Chondrocyte (in vitro differentiated cells): ENCODE measurements around the gene DPP3. TPM values are rescaled to one million over a fixed set of nuclear protein-coding genes. Genes with fewer than 3 reads are reported as not detected.
"Not testable (repeated sequence)": the region's sequence is repeated elsewhere in the genome, so short reads cannot be mapped to it uniquely, and the experiment has no call there.

ENCODE experiments used
- DNase-seq: peaks from one replicate; pipeline ENCODE4 v3.0.0; 2021; ENCODE audit warnings: mixed read lengths, low spot score
- H3K27ac Mint-ChIP-seq: one replicate; pipeline ENCODE4 v1.8.0; 2021; ENCODE audit warnings: mild to moderate bottlenecking, moderate library complexity, mixed read lengths; ENCODE audit not compliant: unreplicated experiment
- H3K27me3 Mint-ChIP-seq: 2 replicates; pipeline ENCODE4 v1.8.0; 2021; ENCODE audit warnings: low read depth, mixed read lengths
- H3K36me3 Mint-ChIP-seq: 2 replicates; pipeline ENCODE4 v1.8.0; 2021; ENCODE audit warnings: low read depth, mixed read lengths
- H3K4me1 Mint-ChIP-seq: 2 replicates; pipeline ENCODE4 v1.8.0; 2021; ENCODE audit warnings: low read depth, mild to moderate bottlenecking, mixed read lengths
- H3K4me3 Mint-ChIP-seq: one replicate; pipeline ENCODE4 v1.8.0; 2021; ENCODE audit warnings: mild to moderate bottlenecking, moderate library complexity, mixed read lengths; ENCODE audit not compliant: unreplicated experiment
- H3K9me3 Mint-ChIP-seq: 2 replicates; pipeline ENCODE4 v1.8.0; 2021; ENCODE audit warnings: low read depth, mixed read lengths
- CTCF ChIP-seq: fragments of 200-600 bp; sonication (generic); IDR thresholded peaks from 2 replicates; pipeline ENCODE4 v1.5.0; 2021; ENCODE audit warnings: antibody characterized with exemption, mild to moderate bottlenecking, moderate library complexity
- total RNA-seq: library from RNA; stranded (reverse); gene quantifications from 3 replicates; pipeline ENCODE4 v1.2.1, GENCODE V29; 2021

The DPP3 gene
- total RNA-seq, 1 donor from 2014 or later: 44.4 TPM

DNA sequence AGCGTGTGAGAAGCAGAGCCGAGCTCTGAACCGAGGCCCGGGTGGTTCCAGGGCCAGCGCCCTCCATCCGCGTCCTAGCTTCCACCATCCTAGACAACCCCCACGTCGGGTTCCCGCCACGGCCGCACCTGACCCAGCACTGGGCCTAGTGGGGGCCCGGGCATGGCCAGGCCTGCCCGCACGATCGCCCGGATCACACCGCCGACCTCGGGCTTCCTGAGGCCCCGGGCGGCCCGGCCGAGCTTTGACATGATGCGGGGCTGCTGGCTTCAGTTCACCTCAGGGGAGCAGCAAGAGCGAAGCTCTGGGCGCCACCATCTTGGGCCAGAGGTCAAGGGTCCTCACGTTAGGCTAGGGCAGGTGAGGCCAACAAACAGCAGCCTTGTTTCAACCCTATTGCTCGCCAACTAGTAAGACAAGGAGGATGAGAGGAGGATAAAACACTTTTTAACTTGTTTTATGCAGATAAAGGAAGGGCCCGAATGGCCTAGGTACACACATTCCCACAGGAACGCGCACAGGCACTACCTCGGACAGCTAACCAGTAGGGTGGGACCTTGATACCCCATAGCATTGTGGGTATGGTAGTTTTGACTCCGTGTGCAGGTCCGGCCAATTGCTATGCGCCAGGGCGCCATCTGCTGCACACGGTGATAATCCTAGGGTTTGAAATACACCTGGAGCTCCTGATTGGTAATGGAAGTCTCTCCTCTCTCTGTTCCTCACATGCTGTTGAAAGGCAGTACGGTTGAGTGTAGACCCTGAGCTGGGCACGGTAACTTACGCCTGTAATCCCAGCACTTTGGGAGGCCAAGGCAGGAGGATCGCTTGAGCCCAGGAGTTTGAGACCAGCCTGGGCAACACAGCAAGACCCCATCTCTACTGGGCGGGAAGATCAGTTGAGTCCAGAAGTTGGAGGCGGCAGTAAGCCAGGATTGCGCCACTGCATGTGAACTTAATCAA, 41.4 kb upstream of the DPP3 start, which contains the start of gene MRPL11:
TSS of gene MRPL11 (minus strand) at position 345 of the 963 bp plus-strand sequence. CDS start at position 251, 94 bp downstream.
- H3K27ac Mint-ChIP-seq: peak within 1 kb of the TSS; percentile 97
- H3K27me3 Mint-ChIP-seq: peaks cover 3% of the 10 kb centered on the region
- peaks cover 13% of the 10 kb centered on the region for H3K36me3 Mint-ChIP-seq
- H3K9me3 Mint-ChIP-seq: peaks cover 5% of the 10 kb centered on the region
- peak; percentile 84 for TF ChIP-seq CTCF
- H3K4me1 Mint-ChIP-seq: peaks cover 7% of the 10 kb centered on the region
- peak within 1 kb of the TSS; percentile 87 for H3K4me3 Mint-ChIP-seq
- no peak for DNase-seq

DNA sequence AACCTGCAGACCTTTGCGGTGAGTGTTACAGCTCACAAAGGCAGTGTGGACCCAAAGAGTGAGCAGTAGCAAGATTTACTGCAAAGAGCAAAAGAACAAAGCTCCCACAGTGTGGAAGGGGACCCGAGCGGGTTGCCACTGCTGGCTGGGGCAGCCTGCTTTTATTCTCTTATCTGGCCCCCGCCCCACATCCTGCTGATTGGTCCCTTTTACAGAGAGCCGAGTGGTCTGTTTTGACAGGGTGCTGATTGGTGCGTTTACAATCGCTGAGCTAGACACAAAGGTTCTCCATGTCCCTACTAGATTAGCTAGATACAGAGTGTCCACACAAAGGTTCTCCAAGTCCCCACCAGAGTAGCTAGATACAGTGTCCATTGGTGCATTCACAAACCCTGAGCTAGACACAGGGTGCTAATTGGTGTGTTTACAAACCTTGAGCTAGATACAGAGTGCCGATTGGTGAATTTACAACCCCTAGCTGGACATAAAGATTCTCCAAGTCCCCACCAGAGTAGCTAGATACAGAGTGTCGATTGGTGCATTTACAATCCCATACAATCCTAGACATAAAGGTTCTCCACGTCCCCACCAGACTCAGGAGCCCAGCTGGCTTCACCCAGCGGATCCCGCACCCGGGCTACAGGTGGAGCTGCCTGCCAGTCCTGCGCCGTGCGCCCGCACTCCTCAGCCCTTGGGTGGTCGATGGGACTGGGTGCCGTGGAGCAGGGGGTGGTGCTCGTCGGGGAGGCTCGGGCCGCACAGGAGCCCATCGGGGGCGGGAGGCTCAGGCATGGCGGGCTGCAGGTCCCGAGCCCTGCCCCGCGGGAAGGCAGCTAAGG, 39.9 kb upstream of the DPP3 start:
- not testable (repeated sequence) for H3K9me3 Mint-ChIP-seq, H3K36me3 Mint-ChIP-seq, H3K4me3 Mint-ChIP-seq, H3K27ac Mint-ChIP-seq, H3K4me1 Mint-ChIP-seq, H3K27me3 Mint-ChIP-seq, DNase-seq

GRCh38 chr11:66440940-66441282, 39.3 kb upstream of the DPP3 start:
- not testable (repeated sequence) for H3K27me3 Mint-ChIP-seq, DNase-seq, H3K27ac Mint-ChIP-seq, H3K4me3 Mint-ChIP-seq, H3K36me3 Mint-ChIP-seq, H3K9me3 Mint-ChIP-seq, H3K4me1 Mint-ChIP-seq

GRCh38 chr11:66443602-66444001, 36.6 kb upstream of the DPP3 start:
- peaks cover 7% of the 10 kb centered on the region for H3K9me3 Mint-ChIP-seq
- no peak overlapping the region for H3K4me3 Mint-ChIP-seq
- no peak for DNase-seq
- H3K4me1 Mint-ChIP-seq: no peaks in the 10 kb centered on the region
- H3K27ac Mint-ChIP-seq: no peak overlapping the region
- H3K36me3 Mint-ChIP-seq: no peaks in the 10 kb centered on the region
- TF ChIP-seq CTCF: no peak
- peaks cover 21% of the 10 kb centered on the region for H3K27me3 Mint-ChIP-seq

- no peak for TF ChIP-seq CTCF
- Mint-ChIP-seq H3K27me3 (peaks cover 41% of the 10 kb centered on the region), H3K36me3 (peaks cover 3% of the 10 kb centered on the region), H3K9me3 (peaks cover 9% of the 10 kb centered on the region), H3K4me1 (no peaks in the 10 kb centered on the region), H3K27ac (no peak overlapping the region), H3K4me3 (no peak overlapping the region)
- DNase-seq: no peak
Measured at GRCh38 chr11:66447012-66447411, 33.2 kb upstream of the DPP3 start.

DNA sequence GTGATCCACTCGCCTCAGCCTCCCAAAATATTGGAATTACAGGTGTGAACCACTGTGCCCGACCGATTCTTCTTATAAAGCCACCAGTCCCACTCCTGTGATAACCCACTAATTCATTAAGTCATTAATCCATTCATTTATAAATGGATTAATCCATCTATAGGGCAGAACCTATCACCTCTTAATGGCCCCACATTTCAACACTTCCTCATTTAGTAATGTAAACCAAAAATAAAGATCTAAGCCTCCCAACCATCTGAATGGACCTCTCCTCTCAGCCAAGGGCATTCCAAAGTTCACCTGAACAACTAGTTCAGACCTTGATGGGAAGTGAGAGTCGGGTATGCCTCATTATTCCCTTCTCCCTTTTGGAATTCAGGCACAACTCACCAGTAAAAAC, 31.7 kb upstream of the DPP3 start:
- Mint-ChIP-seq H3K27ac (no peak overlapping the region), H3K27me3 (peaks cover 45% of the 10 kb centered on the region), H3K4me3 (no peak overlapping the region), H3K36me3 (peaks cover 5% of the 10 kb centered on the region), H3K4me1 (no peaks in the 10 kb centered on the region), H3K9me3 (peaks cover 9% of the 10 kb centered on the region)
- no peak for TF ChIP-seq CTCF
- DNase-seq: no peak
